ENCODE results near the gene PAMR1.

Gene PAMR1

DNA sequence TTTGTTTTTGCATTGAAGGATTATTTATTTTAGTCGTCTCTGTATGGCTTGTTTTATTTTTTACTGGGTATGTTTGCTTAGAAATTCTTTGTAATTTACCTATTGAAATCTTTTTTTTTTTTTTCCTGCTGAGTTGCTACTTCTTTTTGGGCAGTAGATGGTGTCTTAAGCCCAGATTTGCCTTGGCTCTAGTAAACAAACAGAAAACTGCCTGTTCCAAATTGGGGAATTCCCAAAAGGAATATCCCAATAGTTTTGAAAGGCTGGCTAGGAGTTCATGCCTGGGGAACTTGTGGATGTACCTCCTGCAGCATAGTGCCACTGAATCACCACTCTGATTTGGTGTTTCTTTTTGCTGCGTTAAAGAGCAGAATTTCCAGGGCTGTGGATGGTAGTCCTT lies 17.7 kb downstream of the PAMR1 start:
- DNase-seq (ENCODE audit: low read depth): peak; percentile 34
- H3K4me3 ChIP-seq (replicated peaks; ENCODE audit: low read depth, low read length): no peak overlapping the region
- TF ChIP-seq, protein P1, sequence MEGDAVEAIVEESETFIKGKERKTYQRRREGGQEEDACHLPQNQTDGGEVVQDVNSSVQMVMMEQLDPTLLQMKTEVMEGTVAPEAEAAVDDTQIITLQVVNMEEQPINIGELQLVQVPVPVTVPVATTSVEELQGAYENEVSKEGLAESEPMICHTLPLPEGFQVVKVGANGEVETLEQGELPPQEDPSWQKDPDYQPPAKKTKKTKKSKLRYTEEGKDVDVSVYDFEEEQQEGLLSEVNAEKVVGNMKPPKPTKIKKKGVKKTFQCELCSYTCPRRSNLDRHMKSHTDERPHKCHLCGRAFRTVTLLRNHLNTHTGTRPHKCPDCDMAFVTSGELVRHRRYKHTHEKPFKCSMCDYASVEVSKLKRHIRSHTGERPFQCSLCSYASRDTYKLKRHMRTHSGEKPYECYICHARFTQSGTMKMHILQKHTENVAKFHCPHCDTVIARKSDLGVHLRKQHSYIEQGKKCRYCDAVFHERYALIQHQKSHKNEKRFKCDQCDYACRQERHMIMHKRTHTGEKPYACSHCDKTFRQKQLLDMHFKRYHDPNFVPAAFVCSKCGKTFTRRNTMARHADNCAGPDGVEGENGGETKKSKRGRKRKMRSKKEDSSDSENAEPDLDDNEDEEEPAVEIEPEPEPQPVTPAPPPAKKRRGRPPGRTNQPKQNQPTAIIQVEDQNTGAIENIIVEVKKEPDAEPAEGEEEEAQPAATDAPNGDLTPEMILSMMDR (IDR thresholded peaks at IDR 0.05; ENCODE audit: low read length, missing control alignments): peak; percentile 12

DNA sequence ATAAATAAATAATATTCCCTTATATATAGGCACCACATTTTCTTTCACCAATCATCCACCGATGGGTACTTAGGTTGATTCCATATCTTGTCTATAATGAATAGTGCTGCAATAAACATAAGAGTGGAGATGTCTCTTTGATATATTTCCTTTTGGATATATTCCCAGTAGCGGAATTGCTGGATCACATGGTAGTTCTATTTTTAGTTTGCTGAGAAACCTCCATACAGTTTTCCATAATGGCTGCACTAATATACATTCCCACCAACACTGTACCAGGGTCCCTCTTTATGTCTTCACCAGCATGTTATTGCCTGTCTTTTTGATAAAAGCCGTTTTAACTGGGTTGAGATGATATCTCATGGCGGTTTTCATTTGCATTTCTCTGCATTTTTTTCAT lies 23.6 kb downstream of the PAMR1 start:
- TF ChIP-seq, protein P1 (IDR thresholded peaks at IDR 0.05; ENCODE audit: low read length, missing control alignments): no peak
- no peak overlapping the region for H3K4me3 ChIP-seq (replicated peaks; ENCODE audit: low read depth, low read length)
- DNase-seq (ENCODE audit: low read depth): no peak

DNA sequence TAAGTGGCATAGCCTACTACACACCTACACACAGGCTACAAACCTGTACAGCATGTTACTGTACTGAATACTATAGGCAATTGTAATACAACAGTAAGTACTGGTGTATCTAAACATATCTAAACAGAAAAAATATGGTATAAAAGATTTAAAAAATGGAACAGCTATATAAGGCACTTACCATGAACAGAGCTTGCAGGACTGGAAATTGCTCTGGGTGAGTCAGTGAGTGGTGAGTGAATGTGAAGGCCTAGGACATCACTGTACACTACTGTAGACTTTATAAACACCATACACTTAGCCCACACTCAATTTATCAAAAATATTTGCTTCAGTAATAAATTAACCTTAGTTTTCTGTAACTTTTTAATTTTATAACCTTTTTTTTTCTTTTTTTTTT lies 24.7 kb downstream of the PAMR1 start:
- TF ChIP-seq, protein P1 (IDR thresholded peaks at IDR 0.05; ENCODE audit: low read length, missing control alignments): no peak
- DNase-seq (ENCODE audit: low read depth): no peak
- no peak overlapping the region for H3K4me3 ChIP-seq (replicated peaks; ENCODE audit: low read depth, low read length)

- TF ChIP-seq, protein P1 (IDR thresholded peaks at IDR 0.05; ENCODE audit: low read length, missing control alignments): no peak
- H3K4me3 ChIP-seq (replicated peaks; ENCODE audit: low read depth, low read length): no peak overlapping the region
- DNase-seq (ENCODE audit: low read depth): no peak
Observed at GRCh38 chr11:35496416-35496815, 29.0 kb downstream of the PAMR1 start.

GRCh38 chr11:35494957-35495490 lies 30.4 kb downstream of the PAMR1 start:
- H3K4me3 ChIP-seq (replicated peaks; ENCODE audit: low read depth, low read length): no peak overlapping the region
- DNase-seq (ENCODE audit: low read depth): no peak
- TF ChIP-seq, protein P1 (IDR thresholded peaks at IDR 0.05; ENCODE audit: low read length, missing control alignments): no peak

DNA sequence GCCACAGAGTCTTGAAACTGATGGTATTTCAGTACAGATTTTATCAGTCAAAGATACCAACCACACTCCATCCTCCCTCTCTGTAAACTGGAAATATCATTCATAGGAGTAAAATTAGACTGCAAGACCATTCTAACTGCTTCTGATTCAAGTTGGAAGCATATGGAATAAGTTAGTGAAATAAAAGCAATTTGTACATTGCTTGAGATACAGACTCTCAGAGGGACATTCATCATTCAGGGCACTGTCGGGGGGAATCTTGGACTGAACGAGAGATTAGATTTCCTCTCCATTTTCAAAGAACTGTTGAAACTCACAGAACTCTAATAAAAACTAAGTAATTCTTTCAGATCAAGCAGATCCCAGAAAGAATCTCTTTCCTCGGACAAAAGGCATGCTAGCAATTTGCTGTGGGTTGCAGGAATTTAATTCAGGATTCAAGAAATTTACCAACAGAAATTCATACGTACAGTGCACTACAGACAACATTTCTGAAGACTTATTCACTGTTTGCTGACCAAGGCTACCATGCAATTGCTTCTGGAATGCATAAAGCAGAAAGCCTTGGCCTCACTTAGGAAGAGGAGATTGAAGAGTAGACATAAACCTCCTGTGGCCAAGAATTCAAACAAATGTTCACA lies 34.1 kb downstream of the PAMR1 start:
- TF ChIP-seq, protein P1 (IDR thresholded peaks at IDR 0.05; ENCODE audit: low read length, missing control alignments): no peak
- no peak overlapping the region for H3K4me3 ChIP-seq (replicated peaks; ENCODE audit: low read depth, low read length)
- DNase-seq (ENCODE audit: low read depth): peak; percentile 80

- H3K4me3 ChIP-seq (replicated peaks; ENCODE audit: low read depth, low read length): no peak overlapping the region
- TF ChIP-seq, protein P1 (IDR thresholded peaks at IDR 0.05; ENCODE audit: low read length, missing control alignments): no peak
- DNase-seq (ENCODE audit: low read depth): peak; percentile 25
Observed at GRCh38 chr11:35488117-35488516, 37.3 kb downstream of the PAMR1 start.

Data from fibroblast of pulmonary artery (primary cell).